Mucosa of descending colon (tissue), 3 donors: ENCODE data around the gene HESX1. TPM values are rescaled to one million over a fixed set of nuclear protein-coding genes. Genes with fewer than 3 reads are reported as not detected.

Source experiments
- ATAC-seq: fragments of 200-7000 bp; cut with Tn5 transposase; one replicate; pipeline ENCODE4 v1.9.1; 2020; ENCODE audit warnings: mild to moderate bottlenecking, moderate library complexity
- DNase-seq, 3 donors: peaks; one replicate each; pipeline ENCODE4 v3.0.0-alpha.2; 2020
- H3K36me3 ChIP-seq: fragments of 200-600 bp; one replicate; pipeline ENCODE4 v1.8.0; 2021; ENCODE audit warnings: low read depth, mild to moderate bottlenecking
- H3K4me1 ChIP-seq: fragments of 200-600 bp; one replicate; pipeline ENCODE4 v1.8.0; 2021; ENCODE audit warnings: low read depth, mild to moderate bottlenecking
- H3K4me3 ChIP-seq: fragments of 200-600 bp; one replicate; pipeline ENCODE4 v1.8.0; 2021; ENCODE audit warnings: mild to moderate bottlenecking
- H3K9me3 ChIP-seq: fragments of 200-600 bp; one replicate; pipeline ENCODE4 v1.8.0; 2021; ENCODE audit warnings: mild to moderate bottlenecking
- intact Hi-C, 2 donors: fragments of 100-400 bp; cut with DNase I in 1 of 2; cut with micrococcal nuclease in 1 of 2; formaldehyde crosslinking; loops; one replicate each; pipeline versions ENCODE4 v1.11.0 to v1.11.1; 2022; cut with DNase I, micrococcal nuclease
- total RNA-seq, 3 donors: library from RNA; stranded (reverse); fragmentation: NEBNext Ultra II Directional in 2 of 3; extraction: Animal tissue kit (Norgen Biotek cat#: 25700) in 2 of 3; gene quantifications; one replicate each; pipeline versions ENCODE4 v1.2.1 to v1.2.4, GENCODE V29; 2021 to 2023
- TF ChIP-seq, protein P1 (sequence below): fragments of 200-600 bp; IDR thresholded peaks from one replicate; pipeline ENCODE4 v1.8.0; 2022; ENCODE audit warnings: antibody characterized with exemption, mild to moderate bottlenecking
- donor health status: DM: no; HTN: no; CAD: no; lungs with moderate emphysema.
- donor health status: DM: no; HTN: no; CAD: no.
- donor health status: DM: no; HTN: yes; CAD: no.

The HESX1 gene
- total RNA-seq, 3 donors from 2014 or later = 0.58 TPM; not detected in 2

DNA sequence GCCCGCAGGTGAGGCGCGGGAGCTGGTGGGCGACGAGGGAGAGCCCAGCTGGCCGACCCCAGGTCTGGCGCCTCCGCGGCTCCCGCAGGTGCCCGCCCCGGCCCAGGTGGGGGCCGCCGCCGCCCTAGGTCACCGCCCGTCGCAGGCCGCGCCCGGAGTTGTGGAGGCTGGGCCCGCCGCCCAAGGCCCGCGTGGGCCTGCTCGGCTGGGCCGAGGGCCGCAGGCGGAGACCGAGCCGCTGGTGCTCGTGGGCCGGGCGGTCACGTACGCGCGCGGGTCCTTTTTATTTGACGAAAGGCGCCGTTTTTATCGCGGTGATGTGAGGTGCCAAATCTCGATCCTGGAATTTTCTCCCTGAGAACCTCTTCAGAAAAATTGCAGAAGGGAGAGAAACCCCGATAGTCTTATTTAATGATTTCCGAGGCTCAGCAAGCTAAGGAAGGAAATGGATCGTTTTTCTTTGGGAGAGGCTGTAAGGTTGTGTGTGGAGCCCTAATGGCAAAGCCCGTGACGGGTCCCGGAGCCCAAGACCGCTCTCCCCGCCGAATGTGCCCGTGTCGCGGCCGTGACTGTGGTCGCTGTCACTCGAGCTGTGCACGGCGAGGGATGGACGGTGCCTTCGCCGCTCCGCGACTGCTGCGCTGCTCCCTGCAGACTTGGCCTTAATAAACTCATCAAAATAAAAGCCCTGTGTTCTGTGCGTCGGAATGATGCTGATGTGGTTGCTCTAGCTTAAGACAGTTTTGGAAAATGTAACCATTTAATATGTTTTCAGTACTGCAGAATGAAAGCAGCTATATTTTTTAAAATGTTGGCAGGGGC, 28.4 kb upstream of the HESX1 start:
- Histone ChIP-seq H3K36me3 (no peaks in the 10 kb centered on the region), H3K4me1 (peaks cover 14% of the 10 kb centered on the region), H3K4me3 (peak overlapping the region; percentile 54), H3K9me3 (no peaks in the 10 kb centered on the region)
- intact Hi-C loops = no loop called here
- DNase-seq (peak; percentile 57 to 76 (median 63)), ATAC-seq (peak; percentile 78)
- TF ChIP-seq, protein P1, sequence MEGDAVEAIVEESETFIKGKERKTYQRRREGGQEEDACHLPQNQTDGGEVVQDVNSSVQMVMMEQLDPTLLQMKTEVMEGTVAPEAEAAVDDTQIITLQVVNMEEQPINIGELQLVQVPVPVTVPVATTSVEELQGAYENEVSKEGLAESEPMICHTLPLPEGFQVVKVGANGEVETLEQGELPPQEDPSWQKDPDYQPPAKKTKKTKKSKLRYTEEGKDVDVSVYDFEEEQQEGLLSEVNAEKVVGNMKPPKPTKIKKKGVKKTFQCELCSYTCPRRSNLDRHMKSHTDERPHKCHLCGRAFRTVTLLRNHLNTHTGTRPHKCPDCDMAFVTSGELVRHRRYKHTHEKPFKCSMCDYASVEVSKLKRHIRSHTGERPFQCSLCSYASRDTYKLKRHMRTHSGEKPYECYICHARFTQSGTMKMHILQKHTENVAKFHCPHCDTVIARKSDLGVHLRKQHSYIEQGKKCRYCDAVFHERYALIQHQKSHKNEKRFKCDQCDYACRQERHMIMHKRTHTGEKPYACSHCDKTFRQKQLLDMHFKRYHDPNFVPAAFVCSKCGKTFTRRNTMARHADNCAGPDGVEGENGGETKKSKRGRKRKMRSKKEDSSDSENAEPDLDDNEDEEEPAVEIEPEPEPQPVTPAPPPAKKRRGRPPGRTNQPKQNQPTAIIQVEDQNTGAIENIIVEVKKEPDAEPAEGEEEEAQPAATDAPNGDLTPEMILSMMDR = no peak

DNA sequence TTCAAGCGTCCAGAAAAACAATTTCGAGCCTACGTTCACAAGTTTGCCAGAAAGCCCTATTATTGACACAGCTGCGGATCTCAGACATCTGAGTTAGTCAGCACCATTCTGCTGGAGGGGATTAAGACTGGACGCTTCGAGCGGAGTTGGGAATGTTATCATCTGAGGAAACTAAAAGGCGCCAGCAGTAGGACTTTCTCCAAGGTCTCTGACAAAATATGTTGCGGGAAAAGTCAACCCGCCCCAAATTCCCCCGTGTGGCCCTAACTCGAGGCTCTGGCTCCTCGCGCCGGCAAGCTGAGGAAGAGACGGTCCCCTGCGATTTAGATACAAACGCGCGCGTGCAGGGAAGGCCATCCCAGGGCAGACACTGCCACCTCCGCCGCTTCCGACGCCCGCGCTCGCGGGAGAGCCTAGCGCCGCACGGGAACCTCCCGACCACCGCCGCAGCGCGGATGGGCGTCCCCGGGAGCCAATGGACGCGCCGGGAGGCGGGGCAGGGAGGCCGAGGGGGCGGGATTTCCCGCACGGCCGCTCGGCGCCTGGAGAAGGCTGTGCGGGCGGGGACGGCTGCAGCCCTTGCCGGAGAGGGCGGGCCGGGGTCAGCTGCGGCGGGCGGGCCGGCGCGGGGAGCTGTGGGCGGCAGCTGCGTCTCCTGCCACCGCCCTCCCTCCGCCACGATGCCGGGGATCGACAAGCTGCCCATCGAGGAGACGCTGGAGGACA, 27.6 kb upstream of the HESX1 start, which contains the start of gene APPL1:
Gene APPL1, plus strand, starts transcription at position 526 of the 726 bp plus-strand sequence. Its CDS starts 155 bp downstream, at position 681.
- TF ChIP-seq, protein P1 = no peak
- intact Hi-C loops = no loop called here
- Histone ChIP-seq H3K4me1 (peaks cover 14% of the 10 kb centered on the region), H3K9me3 (no peaks in the 10 kb centered on the region), H3K36me3 (no peaks in the 10 kb centered on the region), H3K4me3 (peak within 1 kb of the TSS; percentile 54)
- ATAC-seq (peak; percentile 96), DNase-seq (peak; percentile 92 to 97 (median 94))

DNA sequence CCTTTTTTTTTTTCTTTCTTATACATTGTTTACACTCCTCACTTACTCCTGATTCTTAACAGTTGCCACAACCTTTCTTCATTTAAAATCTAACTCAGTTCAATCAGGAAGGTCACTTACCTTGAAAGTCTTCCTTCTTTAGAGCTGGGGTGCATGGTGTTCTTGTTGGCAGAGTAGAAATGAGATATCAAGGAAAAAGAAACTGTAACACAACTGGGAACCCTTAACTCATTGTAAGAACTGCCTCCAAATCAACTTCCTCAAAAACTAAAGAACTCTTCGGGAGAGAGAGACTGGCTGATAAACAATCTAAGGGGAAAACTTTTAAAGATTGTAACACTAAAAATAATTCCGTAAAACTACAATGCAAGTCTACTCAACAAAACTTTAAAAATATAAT, 26.4 kb upstream of the HESX1 start:
- H3K4me1 ChIP-seq = peaks cover 14% of the 10 kb centered on the region
- TF ChIP-seq, protein P1 = no peak
- ATAC-seq (no peak), DNase-seq (no peak)
- no peak overlapping the region for H3K4me3 ChIP-seq
- intact Hi-C loops = no loop called here
- no peaks in the 10 kb centered on the region for H3K36me3 ChIP-seq
- no peaks in the 10 kb centered on the region for H3K9me3 ChIP-seq

DNA sequence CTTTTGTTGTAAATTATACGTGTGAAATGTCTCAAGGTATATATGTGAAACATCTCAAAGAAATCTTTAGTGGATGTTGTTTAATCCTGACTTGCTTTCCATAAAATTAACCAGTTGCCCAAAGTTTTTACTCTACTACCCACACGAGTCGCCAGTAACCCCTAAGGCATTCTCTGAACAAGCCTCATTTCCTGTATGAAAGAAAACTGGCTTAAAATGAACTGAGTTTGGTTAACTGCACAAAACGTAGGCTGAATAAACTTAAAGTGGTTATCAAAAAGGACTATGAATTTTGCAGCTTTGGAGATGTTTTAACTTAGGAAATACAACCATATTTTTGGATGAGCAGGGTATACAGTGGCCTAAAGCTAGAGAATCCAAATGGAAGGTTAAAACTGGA, 25.1 kb upstream of the HESX1 start:
- Histone ChIP-seq H3K4me1 (peaks cover 12% of the 10 kb centered on the region), H3K9me3 (no peaks in the 10 kb centered on the region), H3K4me3 (no peak overlapping the region), H3K36me3 (no peaks in the 10 kb centered on the region)
- DNase-seq = no peak
- intact Hi-C loops = no loop called here
- no peak for ATAC-seq
- TF ChIP-seq, protein P1 = no peak

DNA sequence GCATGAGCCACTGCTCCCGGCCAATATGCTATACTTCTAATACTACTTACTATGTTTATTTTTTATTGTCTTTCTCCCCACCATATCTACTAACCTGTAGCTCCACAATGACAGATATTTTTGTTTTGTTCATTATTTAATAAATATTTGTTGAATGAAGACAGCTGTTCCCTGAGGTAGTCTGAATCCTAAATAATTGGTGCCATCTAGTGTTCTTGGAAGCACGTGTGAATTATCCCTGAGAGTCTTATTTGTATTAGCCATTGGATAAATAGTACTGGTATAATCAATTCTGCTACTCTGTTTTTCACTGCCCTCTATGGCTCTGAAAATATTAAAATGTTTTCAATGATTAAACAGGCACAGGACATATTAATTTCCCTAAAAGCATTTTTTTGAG, 22.1 kb upstream of the HESX1 start:
- intact Hi-C loops = no loop called here
- no peak for ATAC-seq
- Histone ChIP-seq H3K9me3 (no peaks in the 10 kb centered on the region), H3K4me3 (no peak overlapping the region), H3K36me3 (no peaks in the 10 kb centered on the region), H3K4me1 (no peaks in the 10 kb centered on the region)
- TF ChIP-seq, protein P1 = no peak
- no peak for DNase-seq
